IPS-15b (cell line): ENCODE measurements around the gene ECT2L.

Source experiments
- H3K27me3 ChIP-seq: one replicate; pipeline ENCODE4 v1.6.1; 2013; ENCODE audit warnings: low read length; ENCODE audit not compliant: control insufficient read depth, insufficient read depth
- H3K36me3 ChIP-seq: one replicate; pipeline ENCODE4 v1.6.1; 2013; ENCODE audit warnings: low read length; ENCODE audit not compliant: control insufficient read depth, insufficient read depth
- H3K4me1 ChIP-seq: one replicate; pipeline ENCODE4 v1.6.1; 2013; ENCODE audit warnings: mild to moderate bottlenecking, low read length; ENCODE audit not compliant: control insufficient read depth, insufficient read depth
- H3K4me3 ChIP-seq: one replicate; pipeline ENCODE4 v1.5.1; 2013; ENCODE audit warnings: low read depth, low read length
- H3K9ac ChIP-seq: one replicate; pipeline ENCODE4 v1.6.1; 2013; ENCODE audit warnings: low read depth, mild to moderate bottlenecking, low read length
- H3K9me3 ChIP-seq: one replicate; pipeline ENCODE4 v1.6.1; 2013; ENCODE audit warnings: mild to moderate bottlenecking, low read length; ENCODE audit not compliant: control insufficient read depth, insufficient read depth

ECT2L gene

GRCh38 chr6:138869398-138869797 is 73.5 kb downstream of the ECT2L start:
- no peaks in the 10 kb centered on the region for H3K9me3 ChIP-seq
- no peaks in the 10 kb centered on the region for H3K4me1 ChIP-seq
- no peak overlapping the region for H3K9ac ChIP-seq
- no peak overlapping the region for H3K4me3 ChIP-seq
- H3K27me3 ChIP-seq: no peaks in the 10 kb centered on the region
- H3K36me3 ChIP-seq: no peaks in the 10 kb centered on the region

DNA sequence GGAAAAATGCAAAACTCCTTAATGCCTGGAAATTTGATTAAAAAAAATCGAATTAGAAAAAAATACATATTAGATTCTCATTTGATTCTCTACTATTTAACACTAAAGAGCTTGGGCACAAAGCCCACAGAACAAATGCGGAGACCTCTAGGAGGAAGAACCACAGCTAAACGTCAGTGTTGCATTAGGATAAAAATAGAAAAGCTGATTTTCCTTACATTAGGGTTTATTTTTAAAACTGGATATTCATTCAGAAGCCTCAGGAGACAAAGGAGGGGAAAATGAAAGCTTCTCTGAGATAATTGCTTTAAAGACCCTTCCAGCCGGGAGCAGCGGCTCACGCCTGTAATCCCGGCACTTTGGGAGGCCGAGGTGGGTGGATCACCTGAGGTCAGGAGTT is 77.3 kb downstream of the ECT2L start:
- Histone ChIP-seq H3K4me1 (no peaks in the 10 kb centered on the region), H3K36me3 (no peaks in the 10 kb centered on the region), H3K9ac (no peak overlapping the region), H3K4me3 (no peak overlapping the region), H3K9me3 (no peaks in the 10 kb centered on the region), H3K27me3 (no peaks in the 10 kb centered on the region)

DNA sequence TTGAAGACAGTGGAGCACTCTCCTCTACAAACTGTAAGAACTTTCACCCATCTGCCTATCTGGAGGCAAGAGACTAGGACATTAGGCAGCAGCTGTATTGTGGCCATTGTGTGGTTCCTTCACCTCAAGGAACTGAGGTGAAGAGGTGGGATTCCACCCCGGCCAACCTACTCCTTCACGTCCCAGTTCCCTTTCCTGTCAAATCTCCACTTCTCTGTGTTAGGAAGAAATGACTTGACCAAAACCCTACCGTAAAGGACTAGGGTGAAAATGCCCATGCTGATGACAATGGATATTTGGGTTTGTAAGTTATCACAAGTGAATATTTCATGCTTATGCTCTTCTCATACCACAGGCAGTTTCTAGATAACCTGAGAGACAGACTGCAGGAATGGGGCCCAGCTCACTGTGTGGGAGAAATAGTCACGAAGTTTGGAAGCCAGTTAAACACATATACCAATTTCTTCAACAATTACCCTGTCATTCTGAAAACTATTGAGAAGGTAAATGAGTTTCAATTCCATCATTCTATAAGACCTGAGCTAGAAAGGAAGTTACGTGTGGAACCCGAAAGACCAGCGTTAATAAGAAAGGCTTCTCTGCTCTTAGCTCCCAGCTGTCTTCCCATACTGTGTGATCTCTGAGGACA is 86.6 kb downstream of the ECT2L start:
- no peak overlapping the region for H3K4me3 ChIP-seq
- no peaks in the 10 kb centered on the region for H3K4me1 ChIP-seq
- no peaks in the 10 kb centered on the region for H3K36me3 ChIP-seq
- no peaks in the 10 kb centered on the region for H3K27me3 ChIP-seq
- no peak overlapping the region for H3K9ac ChIP-seq
- no peaks in the 10 kb centered on the region for H3K9me3 ChIP-seq

GRCh38 chr6:138885156-138885819 is 89.4 kb downstream of the ECT2L start:
- no peaks in the 10 kb centered on the region for H3K36me3 ChIP-seq
- no peaks in the 10 kb centered on the region for H3K4me1 ChIP-seq
- no peak overlapping the region for H3K4me3 ChIP-seq
- H3K9me3 ChIP-seq: no peaks in the 10 kb centered on the region
- no peaks in the 10 kb centered on the region for H3K27me3 ChIP-seq
- H3K9ac ChIP-seq: no peak overlapping the region

DNA sequence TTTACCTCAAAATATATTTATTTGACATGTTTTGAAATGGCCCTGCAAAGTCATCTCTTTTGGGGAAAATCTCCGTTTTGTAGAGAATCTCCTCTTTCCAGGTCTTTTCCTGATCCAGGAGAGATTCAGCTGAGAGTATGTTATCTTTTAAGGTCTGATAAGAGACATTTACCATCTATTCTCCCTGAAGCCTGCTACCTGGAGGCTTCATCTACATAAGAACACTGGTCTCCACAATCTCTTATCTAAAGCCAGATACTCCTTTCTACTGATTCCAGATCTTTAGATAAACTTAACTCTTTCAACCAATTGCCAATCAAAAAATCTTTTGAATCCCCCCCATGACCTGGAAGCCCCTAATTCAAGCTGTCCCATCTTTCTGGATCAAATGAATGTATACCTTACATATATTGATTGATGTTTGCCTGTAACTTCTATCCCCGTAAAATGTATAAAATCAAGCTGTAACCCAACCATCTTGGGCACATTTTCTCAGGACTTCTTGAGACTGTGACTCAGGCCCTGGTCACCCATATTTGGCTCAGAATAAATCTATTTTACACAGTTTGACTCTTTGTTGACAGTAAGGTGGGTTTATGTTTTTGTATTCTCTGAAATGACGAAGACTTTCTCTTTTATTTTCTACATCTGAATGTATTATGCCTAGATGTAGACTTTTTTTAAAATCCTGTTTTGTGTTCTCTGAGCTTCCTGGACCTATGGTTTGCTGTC is 95.5 kb downstream of the ECT2L start:
- H3K9me3 ChIP-seq: no peaks in the 10 kb centered on the region
- no peak overlapping the region for H3K9ac ChIP-seq
- H3K36me3 ChIP-seq: no peaks in the 10 kb centered on the region
- no peak overlapping the region for H3K4me3 ChIP-seq
- no peaks in the 10 kb centered on the region for H3K4me1 ChIP-seq
- no peaks in the 10 kb centered on the region for H3K27me3 ChIP-seq

- Histone ChIP-seq H3K4me3 (no peak overlapping the region), H3K4me1 (no peaks in the 10 kb centered on the region), H3K9ac (no peak overlapping the region), H3K36me3 (no peaks in the 10 kb centered on the region), H3K9me3 (no peaks in the 10 kb centered on the region), H3K27me3 (no peaks in the 10 kb centered on the region)
These were observed 100.3 kb downstream of the ECT2L start for GRCh38 chr6:138896104-138896756.

DNA sequence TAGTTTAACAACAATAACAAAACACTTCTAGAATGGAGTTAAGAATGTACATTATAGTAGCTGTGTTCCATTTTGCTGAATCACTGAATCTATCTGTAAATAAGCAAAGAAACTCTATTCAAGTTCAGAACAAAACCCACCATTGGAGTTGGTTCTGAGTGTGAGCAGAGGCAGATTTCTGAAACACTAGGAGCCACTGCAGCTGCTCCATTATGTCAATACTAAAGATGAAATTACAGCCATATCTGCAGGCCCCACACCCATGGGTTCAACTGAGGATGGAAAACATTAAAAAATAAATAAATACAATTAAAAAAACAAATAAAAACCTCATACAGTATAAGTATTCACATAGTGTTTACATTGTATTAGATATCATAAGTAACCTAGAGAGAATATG is 101.1 kb downstream of the ECT2L start:
- Histone ChIP-seq H3K9me3 (no peaks in the 10 kb centered on the region), H3K4me3 (no peak overlapping the region), H3K9ac (no peak overlapping the region), H3K36me3 (no peaks in the 10 kb centered on the region), H3K4me1 (no peaks in the 10 kb centered on the region), H3K27me3 (no peaks in the 10 kb centered on the region)

GRCh38 chr6:138907167-138907566 is 111.3 kb downstream of the ECT2L start:
- H3K9me3 ChIP-seq: no peaks in the 10 kb centered on the region
- H3K4me1 ChIP-seq: no peaks in the 10 kb centered on the region
- H3K9ac ChIP-seq: no peak overlapping the region
- no peaks in the 10 kb centered on the region for H3K27me3 ChIP-seq
- H3K36me3 ChIP-seq: peaks cover 13% of the 10 kb centered on the region
- no peak overlapping the region for H3K4me3 ChIP-seq

DNA sequence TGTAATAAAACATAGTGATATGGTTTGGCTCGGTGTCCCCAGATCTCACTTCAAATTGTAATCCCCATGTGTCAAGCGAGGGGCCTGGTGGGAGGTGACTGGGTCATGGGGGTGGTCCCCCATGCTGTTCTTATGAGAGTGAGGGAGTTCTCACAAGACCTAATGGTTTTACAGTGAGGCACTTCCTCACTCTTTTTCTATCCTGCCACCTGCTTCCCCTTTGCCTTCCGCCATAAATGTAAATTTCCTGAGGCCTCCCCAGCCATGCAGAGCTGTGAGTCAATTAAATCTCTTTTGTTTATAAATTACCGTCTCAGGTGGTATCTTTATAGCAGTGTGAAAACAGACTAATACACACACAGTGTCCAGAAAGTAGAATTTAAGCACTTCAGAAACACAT is 113.6 kb downstream of the ECT2L start:
- Histone ChIP-seq H3K27me3 (no peaks in the 10 kb centered on the region), H3K9ac (no peak overlapping the region), H3K4me1 (no peaks in the 10 kb centered on the region), H3K4me3 (no peak overlapping the region), H3K9me3 (no peaks in the 10 kb centered on the region), H3K36me3 (peaks cover 13% of the 10 kb centered on the region)

- Histone ChIP-seq H3K9me3 (no peaks in the 10 kb centered on the region), H3K27me3 (no peaks in the 10 kb centered on the region), H3K4me3 (no peak overlapping the region), H3K4me1 (no peaks in the 10 kb centered on the region), H3K36me3 (peaks cover 13% of the 10 kb centered on the region), H3K9ac (no peak overlapping the region)
These were observed 114.1 kb downstream of the ECT2L start for GRCh38 chr6:138909975-138910374.

- H3K4me3 ChIP-seq: no peak overlapping the region
- H3K9ac ChIP-seq: no peak overlapping the region
- no peaks in the 10 kb centered on the region for H3K27me3 ChIP-seq
- no peaks in the 10 kb centered on the region for H3K4me1 ChIP-seq
- peaks cover 20% of the 10 kb centered on the region for H3K36me3 ChIP-seq
- H3K9me3 ChIP-seq: no peaks in the 10 kb centered on the region
These were observed 116.4 kb downstream of the ECT2L start for GRCh38 chr6:138912308-138912707.
